ENCODE data around the gene CREG2. TPM values are rescaled to one million over a fixed set of nuclear protein-coding genes. Genes with fewer than 3 reads are reported as not detected.

Gene CREG2
- polyA plus RNA-seq, 1 experiment, result not detected

- Histone ChIP-seq H3K4me3 (ENCODE audit: low read depth, low read length) (no peak overlapping the region), H3K27me3 (ENCODE audit: control insufficient read depth, insufficient read depth, low read length) (no peaks in the 10 kb centered on the region), H3K36me3 (ENCODE audit: control insufficient read depth, insufficient read depth, low read length) (peaks cover 2% of the 10 kb centered on the region; the same call in 1 of the 2 replicates)
- CTCF ChIA-PET, result no interaction called here
- TF ChIP-seq, protein P1, sequence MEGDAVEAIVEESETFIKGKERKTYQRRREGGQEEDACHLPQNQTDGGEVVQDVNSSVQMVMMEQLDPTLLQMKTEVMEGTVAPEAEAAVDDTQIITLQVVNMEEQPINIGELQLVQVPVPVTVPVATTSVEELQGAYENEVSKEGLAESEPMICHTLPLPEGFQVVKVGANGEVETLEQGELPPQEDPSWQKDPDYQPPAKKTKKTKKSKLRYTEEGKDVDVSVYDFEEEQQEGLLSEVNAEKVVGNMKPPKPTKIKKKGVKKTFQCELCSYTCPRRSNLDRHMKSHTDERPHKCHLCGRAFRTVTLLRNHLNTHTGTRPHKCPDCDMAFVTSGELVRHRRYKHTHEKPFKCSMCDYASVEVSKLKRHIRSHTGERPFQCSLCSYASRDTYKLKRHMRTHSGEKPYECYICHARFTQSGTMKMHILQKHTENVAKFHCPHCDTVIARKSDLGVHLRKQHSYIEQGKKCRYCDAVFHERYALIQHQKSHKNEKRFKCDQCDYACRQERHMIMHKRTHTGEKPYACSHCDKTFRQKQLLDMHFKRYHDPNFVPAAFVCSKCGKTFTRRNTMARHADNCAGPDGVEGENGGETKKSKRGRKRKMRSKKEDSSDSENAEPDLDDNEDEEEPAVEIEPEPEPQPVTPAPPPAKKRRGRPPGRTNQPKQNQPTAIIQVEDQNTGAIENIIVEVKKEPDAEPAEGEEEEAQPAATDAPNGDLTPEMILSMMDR (IDR thresholded peaks at IDR 0.05; ENCODE audit: insufficient read depth, low read depth, low read length), result no peak
- POLR2A ChIA-PET, result no interaction called here
- DNase-seq (ENCODE audit: low read depth), result no peak
Observed at GRCh38 chr2:101302016-101302415, 85.3 kb downstream of the CREG2 start.

DNA sequence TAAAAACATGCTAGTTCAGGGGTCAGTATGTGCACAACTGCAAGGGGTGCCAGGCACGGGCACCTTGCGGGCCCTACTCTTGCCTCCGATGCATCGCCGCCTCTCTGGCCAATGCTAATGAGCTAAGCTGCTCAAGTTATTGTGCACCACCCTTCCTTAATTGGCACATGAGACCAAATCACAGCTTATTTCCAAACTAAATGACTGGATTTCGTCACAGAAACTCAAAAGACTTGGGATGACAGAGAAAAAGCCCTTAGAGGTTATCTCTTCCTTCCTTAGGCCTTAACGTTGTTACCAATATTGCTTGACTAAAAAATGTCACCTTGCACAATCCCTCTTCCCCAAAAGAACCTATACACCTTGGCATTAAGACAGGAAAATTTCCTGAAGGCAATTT, 86.5 kb downstream of the CREG2 start:
- Histone ChIP-seq H3K36me3 (ENCODE audit: control insufficient read depth, insufficient read depth, low read length) (peaks cover 2% of the 10 kb centered on the region; the same call in 1 of the 2 replicates), H3K27me3 (ENCODE audit: control insufficient read depth, insufficient read depth, low read length) (no peaks in the 10 kb centered on the region), H3K4me3 (ENCODE audit: low read depth, low read length) (no peak overlapping the region)
- no peak for DNase-seq (ENCODE audit: low read depth)
- CTCF ChIA-PET, result no interaction called here
- POLR2A ChIA-PET, result interaction anchor here (0.7 kb wide), 1 partner anchor 11 kb away, joined by 5 read pairs; no protein-coding TSS in a partner anchor
- TF ChIP-seq, protein P1 (IDR thresholded peaks at IDR 0.05; ENCODE audit: insufficient read depth, low read depth, low read length), result no peak

- Histone ChIP-seq H3K4me3 (ENCODE audit: low read depth, low read length) (no peak overlapping the region), H3K27me3 (ENCODE audit: control insufficient read depth, insufficient read depth, low read length) (no peaks in the 10 kb centered on the region), H3K36me3 (ENCODE audit: control insufficient read depth, insufficient read depth, low read length) (peaks cover 2% of the 10 kb centered on the region; the same call in 1 of the 2 replicates)
- ChIA-PET POLR2A (no interaction called here), CTCF (interaction anchor here (0.7 kb wide), 1 partner anchor 47 kb away, joined by 3 read pairs; no protein-coding TSS in a partner anchor)
- no peak for DNase-seq (ENCODE audit: low read depth)
- TF ChIP-seq, protein P1 (IDR thresholded peaks at IDR 0.05; ENCODE audit: insufficient read depth, low read depth, low read length), result no peak
Observed at GRCh38 chr2:101300164-101300563, 87.1 kb downstream of the CREG2 start.

GRCh38 chr2:101299604-101300003, 87.7 kb downstream of the CREG2 start:
- no peak overlapping the region for H3K4me3 ChIP-seq (ENCODE audit: low read depth, low read length)
- CTCF ChIA-PET, result interaction anchor here (0.7 to 0.8 kb wide), 3 partner anchors 10 to 52 kb away, joined by 3 read pairs; no protein-coding TSS in a partner anchor
- H3K36me3 ChIP-seq (ENCODE audit: control insufficient read depth, insufficient read depth, low read length), result peaks cover 2% of the 10 kb centered on the region; the same call in 1 of the 2 replicates
- H3K27me3 ChIP-seq (ENCODE audit: control insufficient read depth, insufficient read depth, low read length), result no peaks in the 10 kb centered on the region
- POLR2A ChIA-PET, result no interaction called here
- TF ChIP-seq, protein P1 (IDR thresholded peaks at IDR 0.05; ENCODE audit: insufficient read depth, low read depth, low read length), result no peak
- no peak for DNase-seq (ENCODE audit: low read depth)

DNA sequence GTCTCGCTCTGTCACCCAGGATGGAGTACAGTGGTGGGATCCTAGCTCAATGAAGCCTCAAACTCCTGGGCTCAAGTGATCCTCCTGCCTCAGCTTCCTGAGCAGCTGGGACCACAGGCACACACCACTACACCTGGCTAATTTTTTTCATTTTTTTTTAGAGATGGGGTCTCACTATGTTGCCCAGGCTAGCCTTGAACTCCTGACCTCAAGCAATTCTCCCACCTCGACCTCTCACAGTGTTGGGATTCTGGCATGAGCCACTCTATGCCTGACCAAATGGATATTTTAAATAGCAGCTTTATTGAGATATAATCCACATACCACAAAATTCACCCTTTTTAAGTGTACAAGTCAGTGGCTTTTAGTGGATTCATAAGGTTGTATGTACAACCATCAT, 89.9 kb downstream of the CREG2 start:
- TF ChIP-seq, protein P1 (IDR thresholded peaks at IDR 0.05; ENCODE audit: insufficient read depth, low read depth, low read length), result no peak
- Histone ChIP-seq H3K4me3 (ENCODE audit: low read depth, low read length) (no peak overlapping the region), H3K27me3 (ENCODE audit: control insufficient read depth, insufficient read depth, low read length) (no peaks in the 10 kb centered on the region), H3K36me3 (ENCODE audit: control insufficient read depth, insufficient read depth, low read length) (peaks cover 2% of the 10 kb centered on the region)
- CTCF ChIA-PET, result interaction anchor here (0.9 kb wide), 1 partner anchor 45 kb away, joined by 3 read pairs; no protein-coding TSS in a partner anchor
- POLR2A ChIA-PET, result no interaction called here
- DNase-seq (ENCODE audit: low read depth), result no peak

Data from BJ (cell line).